Neural progenitor cell (in vitro differentiated cells): ENCODE data around the gene SNAPC4. TPM values are rescaled to one million over a fixed set of nuclear protein-coding genes. Genes with fewer than 3 reads are reported as not detected.

Experiments
- DNase-seq: peaks from one replicate; pipeline ENCODE4 v3.0.0-alpha.2; 2016; ENCODE audit warnings: low spot score
- H2AFZ ChIP-seq: fragments of 200-600 bp; sonication (generic); replicated peaks from 2 replicates; pipeline ENCODE4 v1.6.1; 2016; ENCODE audit warnings: antibody characterized with exemption
- H3F3A ChIP-seq: fragments of 200-600 bp; sonication (generic); 2 replicates; pipeline ENCODE4 v1.6.1; 2016; ENCODE audit warnings: antibody characterized with exemption, low read depth
- H3K27ac ChIP-seq: fragments of 200-600 bp; sonication (generic); 2 replicates; pipeline ENCODE4 v1.5.1; 2016; ENCODE audit warnings: mild to moderate bottlenecking
- H3K27me3 ChIP-seq: fragments of 200-600 bp; sonication (generic); 2 replicates; pipeline ENCODE4 v1.6.1; 2016; ENCODE audit warnings: mild to moderate bottlenecking, moderate library complexity
- H3K36me3 ChIP-seq: fragments of 200-600 bp; sonication (generic); 2 replicates; pipeline ENCODE4 v1.5.1; 2016
- H3K4me1 ChIP-seq: fragments of 200-600 bp; sonication (generic); 2 replicates; pipeline ENCODE4 v1.6.1; 2016; ENCODE audit warnings: mixed run types
- H3K4me2 ChIP-seq: fragments of 200-600 bp; sonication (generic); 2 replicates; pipeline ENCODE4 v1.6.1; 2016
- H3K4me3 ChIP-seq: fragments of 200-600 bp; sonication (generic); 2 replicates; pipeline ENCODE4 v1.5.1; 2016
- H3K79me2 ChIP-seq: fragments of 200-600 bp; sonication (generic); 2 replicates; pipeline ENCODE4 v1.6.1; 2016; ENCODE audit warnings: low read depth
- H3K9ac ChIP-seq: fragments of 200-600 bp; sonication (generic); 2 replicates; pipeline ENCODE4 v1.6.1; 2016
- H3K9me3 ChIP-seq: fragments of 200-600 bp; sonication (generic); 2 replicates; pipeline ENCODE4 v1.5.1; 2016; ENCODE audit warnings: low read depth
- H4K20me1 ChIP-seq: fragments of 200-600 bp; sonication (generic); 2 replicates; pipeline ENCODE4 v1.6.1; 2016; ENCODE audit warnings: low read depth
- H3K27ac Mint-ChIP-seq: 3 replicates; pipeline ENCODE4 v1.8.0; 2021; ENCODE audit warnings: mixed read lengths
- H3K27me3 Mint-ChIP-seq: 2 replicates; pipeline ENCODE4 v1.8.0; 2022; ENCODE audit warnings: low read depth, mild to moderate bottlenecking, inconsistent platforms, moderate library complexity, mixed read lengths; ENCODE audit not compliant: insufficient read depth
- H3K36me3 Mint-ChIP-seq: 3 replicates; pipeline ENCODE4 v1.8.0; 2021; ENCODE audit warnings: mixed read lengths
- H3K4me1 Mint-ChIP-seq: 3 replicates; pipeline ENCODE4 v1.8.0; 2021; ENCODE audit warnings: mixed read lengths
- H3K4me3 Mint-ChIP-seq: 3 replicates; pipeline ENCODE4 v1.8.0; 2021; ENCODE audit warnings: mild to moderate bottlenecking, moderate library complexity, mixed read lengths
- H3K9me3 Mint-ChIP-seq: 3 replicates; pipeline ENCODE4 v1.8.0; 2020; ENCODE audit warnings: mixed read lengths
- CTCF ChIP-seq: fragments of 200-600 bp; sonication (generic); IDR thresholded peaks from 2 replicates; pipeline ENCODE4 v1.5.1; 2017; ENCODE audit warnings: antibody characterized with exemption, mild to moderate bottlenecking
- EZH2 ChIP-seq: fragments of 200-600 bp; sonication (generic); IDR thresholded peaks from 2 replicates; pipeline ENCODE4 v1.6.1; 2017; ENCODE audit warnings: antibody characterized with exemption, mild to moderate bottlenecking, moderate library complexity
- EZH2phosphoT487 ChIP-seq: fragments of 200-600 bp; sonication (generic); IDR thresholded peaks from 2 replicates; pipeline ENCODE4 v1.6.1; 2017; ENCODE audit warnings: antibody characterized with exemption
- total RNA-seq: library from RNA; depleted of rRNA; stranded (reverse); fragments of >200 nt; gene quantifications from 2 replicates; pipeline ENCODE4 v1.2.3, GENCODE V29; 2015; ENCODE audit warnings: low replicate concordance

Gene SNAPC4
- total RNA-seq, 1 donor from 2014 or later: 6.8 TPM

GRCh38 chr9:136375096-136375495 lies 24.9 kb downstream of the SNAPC4 start:
- no peak overlapping the region for H3K27ac Mint-ChIP-seq
- H3K4me1 Mint-ChIP-seq: peaks cover 6% of the 10 kb centered on the region
- Histone ChIP-seq H3K4me2 (no peak overlapping the region), H3K36me3 (no peaks in the 10 kb centered on the region), H3K9ac (no peak overlapping the region), H2AFZ (no peak overlapping the region), H3K27ac (no peak overlapping the region), H3K4me3 (no peak overlapping the region), H3K4me1 (no peaks in the 10 kb centered on the region), H3F3A (no peaks in the 10 kb centered on the region), H3K79me2 (no peaks in the 10 kb centered on the region), H3K27me3 (no peaks in the 10 kb centered on the region), H4K20me1 (no peaks in the 10 kb centered on the region), H3K9me3 (no peaks in the 10 kb centered on the region)
- no peak for DNase-seq
- no peaks in the 10 kb centered on the region for H3K36me3 Mint-ChIP-seq
- no peak for TF ChIP-seq EZH2
- no peak for TF ChIP-seq EZH2phosphoT487
- TF ChIP-seq CTCF: no peak
- H3K27me3 Mint-ChIP-seq: peaks cover 2% of the 10 kb centered on the region
- H3K4me3 Mint-ChIP-seq: no peak overlapping the region
- no peaks in the 10 kb centered on the region for H3K9me3 Mint-ChIP-seq

- no peaks in the 10 kb centered on the region for H3K4me1 ChIP-seq
- H3K4me2 ChIP-seq: no peak overlapping the region
- H3K36me3 ChIP-seq: no peaks in the 10 kb centered on the region
- Mint-ChIP-seq H3K4me3 (no peak overlapping the region), H3K27ac (no peak overlapping the region), H3K36me3 (no peaks in the 10 kb centered on the region), H3K27me3 (no peaks in the 10 kb centered on the region), H3K9me3 (no peaks in the 10 kb centered on the region), H3K4me1 (peaks cover 6% of the 10 kb centered on the region)
- H3K27me3 ChIP-seq: no peaks in the 10 kb centered on the region
- no peaks in the 10 kb centered on the region for H3K79me2 ChIP-seq
- H4K20me1 ChIP-seq: no peaks in the 10 kb centered on the region
- H3K9me3 ChIP-seq: no peaks in the 10 kb centered on the region
- TF ChIP-seq EZH2 (no peak), EZH2phosphoT487 (no peak), CTCF (no peak)
- H3K27ac ChIP-seq: no peak overlapping the region
- no peaks in the 10 kb centered on the region for H3F3A ChIP-seq
- no peak for DNase-seq
- H2AFZ ChIP-seq: no peak overlapping the region
- no peak overlapping the region for H3K9ac ChIP-seq
- H3K4me3 ChIP-seq: no peak overlapping the region
Measured at GRCh38 chr9:136374183-136374575, 25.8 kb downstream of the SNAPC4 start.

GRCh38 chr9:136373300-136374182 lies 26.4 kb downstream of the SNAPC4 start, which contains the start of gene CARD9:
Gene CARD9 (minus strand): TSS chr9:136373669. CDS start chr9:136372078, 1,591 bp downstream.
- no peak within 1 kb of the TSS for H2AFZ ChIP-seq
- H3K4me3 ChIP-seq: no peak within 1 kb of the TSS
- H3K27me3 ChIP-seq: no peaks in the 10 kb centered on the region
- no peak within 1 kb of the TSS for H3K27ac ChIP-seq
- Mint-ChIP-seq H3K4me1 (peaks cover 6% of the 10 kb centered on the region), H3K9me3 (no peaks in the 10 kb centered on the region), H3K27me3 (no peaks in the 10 kb centered on the region), H3K4me3 (no peak within 1 kb of the TSS), H3K27ac (peak within 1 kb of the TSS; percentile 87), H3K36me3 (no peaks in the 10 kb centered on the region)
- no peaks in the 10 kb centered on the region for H3F3A ChIP-seq
- TF ChIP-seq EZH2phosphoT487 (no peak), CTCF (no peak), EZH2 (no peak)
- no peaks in the 10 kb centered on the region for H3K36me3 ChIP-seq
- H3K4me2 ChIP-seq: no peak within 1 kb of the TSS
- no peaks in the 10 kb centered on the region for H3K4me1 ChIP-seq
- no peaks in the 10 kb centered on the region for H4K20me1 ChIP-seq
- no peaks in the 10 kb centered on the region for H3K79me2 ChIP-seq
- no peaks in the 10 kb centered on the region for H3K9me3 ChIP-seq
- DNase-seq: no peak
- no peak within 1 kb of the TSS for H3K9ac ChIP-seq
